ENCODE results near the gene NLRC3.
"Not testable (repeated sequence)": the region's sequence is repeated elsewhere in the genome, so short reads cannot be mapped to it uniquely, and the experiment has no call there.

The NLRC3 gene

GRCh38 chr16:3508736-3509135, 68.5 kb downstream of the NLRC3 start:
- no peak for ATAC-seq
- no peak for TF ChIP-seq CSRNP3 (CRISPR knock-in tag; IDR thresholded peaks at IDR 0.05)
- TF ChIP-seq, protein P1, sequence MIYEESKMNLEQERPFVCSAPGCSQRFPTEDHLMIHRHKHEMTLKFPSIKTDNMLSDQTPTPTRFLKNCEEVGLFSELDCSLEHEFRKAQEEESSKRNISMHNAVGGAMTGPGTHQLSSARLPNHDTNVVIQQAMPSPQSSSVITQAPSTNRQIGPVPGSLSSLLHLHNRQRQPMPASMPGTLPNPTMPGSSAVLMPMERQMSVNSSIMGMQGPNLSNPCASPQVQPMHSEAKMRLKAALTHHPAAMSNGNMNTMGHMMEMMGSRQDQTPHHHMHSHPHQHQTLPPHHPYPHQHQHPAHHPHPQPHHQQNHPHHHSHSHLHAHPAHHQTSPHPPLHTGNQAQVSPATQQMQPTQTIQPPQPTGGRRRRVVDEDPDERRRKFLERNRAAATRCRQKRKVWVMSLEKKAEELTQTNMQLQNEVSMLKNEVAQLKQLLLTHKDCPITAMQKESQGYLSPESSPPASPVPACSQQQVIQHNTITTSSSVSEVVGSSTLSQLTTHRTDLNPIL (CRISPR knock-in tag; IDR thresholded peaks at IDR 0.05; ENCODE audit: low read depth): no peak
- TF ChIP-seq SNAI2 (CRISPR knock-in tag; IDR thresholded peaks at IDR 0.05): no peak
- no peak for TF ChIP-seq TCF4 (CRISPR knock-in tag; IDR thresholded peaks at IDR 0.05; ENCODE audit: borderline replicate concordance)

- no peak for ATAC-seq
- TF ChIP-seq SNAI2 (CRISPR knock-in tag; IDR thresholded peaks at IDR 0.05) (no peak), TOX (CRISPR knock-in tag; IDR thresholded peaks at IDR 0.05; ENCODE audit: borderline replicate concordance) (no peak), ISL1 (CRISPR knock-in tag; IDR thresholded peaks at IDR 0.05) (no peak)
- TF ChIP-seq, protein P1 (CRISPR knock-in tag; IDR thresholded peaks at IDR 0.05; ENCODE audit: low read depth): no peak
These were observed 73.7 kb downstream of the NLRC3 start for GRCh38 chr16:3503523-3503922.

DNA sequence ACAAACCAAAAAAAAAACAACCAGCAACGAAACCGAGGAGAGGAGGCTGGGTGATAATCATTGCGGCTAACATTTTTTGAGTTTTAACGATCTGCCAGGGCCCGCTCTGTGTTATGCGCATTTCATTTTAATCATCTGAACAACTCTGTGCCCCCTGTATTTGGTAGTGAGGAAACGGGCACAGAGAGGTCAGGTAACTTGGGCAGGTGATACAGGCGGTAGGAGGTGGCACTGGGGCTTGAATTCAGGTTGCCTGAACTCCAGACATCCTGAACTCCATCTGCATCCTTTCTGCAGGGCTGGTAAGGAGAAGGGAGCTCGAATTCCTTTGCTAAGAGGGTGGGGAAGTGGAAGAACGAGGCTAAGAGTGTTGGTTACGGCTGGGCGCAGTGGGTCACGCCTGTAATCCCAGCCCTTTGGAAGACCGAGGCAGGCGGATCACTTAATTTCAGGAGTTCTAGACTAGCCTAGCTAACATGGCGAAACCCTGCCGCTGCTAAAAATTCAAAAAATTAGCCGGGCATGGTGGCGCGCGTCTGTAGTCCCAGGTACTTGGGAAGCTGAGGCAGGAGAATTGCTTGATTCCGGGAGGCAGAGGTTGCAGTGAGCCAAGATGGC, 75.3 kb downstream of the NLRC3 start:
- TF ChIP-seq OSR1 (CRISPR knock-in tag; IDR thresholded peaks at IDR 0.05): no peak
- no peak for TF ChIP-seq CSDC2 (CRISPR knock-in tag; IDR thresholded peaks at IDR 0.05)
- TF ChIP-seq ARNTL (CRISPR knock-in tag; IDR thresholded peaks at IDR 0.05; ENCODE audit: borderline replicate concordance, low read depth): no peak
- no peak for TF ChIP-seq CSRNP3 (CRISPR knock-in tag; IDR thresholded peaks at IDR 0.05)
- TF ChIP-seq, protein P2, sequence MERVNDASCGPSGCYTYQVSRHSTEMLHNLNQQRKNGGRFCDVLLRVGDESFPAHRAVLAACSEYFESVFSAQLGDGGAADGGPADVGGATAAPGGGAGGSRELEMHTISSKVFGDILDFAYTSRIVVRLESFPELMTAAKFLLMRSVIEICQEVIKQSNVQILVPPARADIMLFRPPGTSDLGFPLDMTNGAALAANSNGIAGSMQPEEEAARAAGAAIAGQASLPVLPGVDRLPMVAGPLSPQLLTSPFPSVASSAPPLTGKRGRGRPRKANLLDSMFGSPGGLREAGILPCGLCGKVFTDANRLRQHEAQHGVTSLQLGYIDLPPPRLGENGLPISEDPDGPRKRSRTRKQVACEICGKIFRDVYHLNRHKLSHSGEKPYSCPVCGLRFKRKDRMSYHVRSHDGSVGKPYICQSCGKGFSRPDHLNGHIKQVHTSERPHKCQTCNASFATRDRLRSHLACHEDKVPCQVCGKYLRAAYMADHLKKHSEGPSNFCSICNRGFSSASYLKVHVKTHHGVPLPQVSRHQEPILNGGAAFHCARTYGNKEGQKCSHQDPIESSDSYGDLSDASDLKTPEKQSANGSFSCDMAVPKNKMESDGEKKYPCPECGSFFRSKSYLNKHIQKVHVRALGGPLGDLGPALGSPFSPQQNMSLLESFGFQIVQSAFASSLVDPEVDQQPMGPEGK (CRISPR knock-in tag; IDR thresholded peaks at IDR 0.05; ENCODE audit: borderline replicate concordance): no peak
- TF ChIP-seq TSHZ2 (CRISPR knock-in tag; IDR thresholded peaks at IDR 0.05): no peak
- no peak for TF ChIP-seq SNAI2 (CRISPR knock-in tag; IDR thresholded peaks at IDR 0.05)
- no peak for TF ChIP-seq ESRRG (CRISPR knock-in tag; IDR thresholded peaks at IDR 0.05)
- no peak for TF ChIP-seq ZFP30 (CRISPR knock-in tag; IDR thresholded peaks at IDR 0.05)
- no peak for TF ChIP-seq ZNF70 (CRISPR knock-in tag; IDR thresholded peaks at IDR 0.05)
- no peak for TF ChIP-seq GLIS3 (CRISPR knock-in tag; IDR thresholded peaks at IDR 0.05)
- TF ChIP-seq ZFP3 (CRISPR knock-in tag; IDR thresholded peaks at IDR 0.05): no peak
- no peak for TF ChIP-seq BACH2 (CRISPR knock-in tag; IDR thresholded peaks at IDR 0.05; ENCODE audit: borderline replicate concordance)
- TF ChIP-seq ISL1 (CRISPR knock-in tag; IDR thresholded peaks at IDR 0.05): no peak
- no peak for TF ChIP-seq POU6F1 (CRISPR knock-in tag; IDR thresholded peaks at IDR 0.05; ENCODE audit: borderline replicate concordance, low read depth)
- TF ChIP-seq ZNF8 (CRISPR knock-in tag; IDR thresholded peaks at IDR 0.05): no peak
- TF ChIP-seq ZNF565 (CRISPR knock-in tag; conservative IDR thresholded peaks at IDR 0.05; ENCODE audit: low read depth): no peak
- no peak for ATAC-seq

DNA sequence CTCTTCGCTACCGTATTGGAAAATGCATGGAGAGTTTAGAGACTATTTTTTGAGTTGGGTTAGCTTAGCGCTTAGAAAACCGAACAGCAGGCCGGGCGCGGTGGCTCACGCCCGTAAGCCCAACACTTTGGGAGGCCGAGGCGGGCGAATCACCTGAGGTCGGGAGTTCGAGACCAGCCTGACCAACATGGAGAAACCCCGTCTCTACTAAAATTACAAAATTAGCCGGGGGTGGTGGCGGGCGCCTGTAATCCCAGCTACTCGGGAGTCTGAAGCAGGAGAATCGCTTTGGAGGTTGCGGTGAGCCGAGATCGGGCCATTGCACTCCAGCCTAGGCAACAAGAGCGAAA, 75.8 kb downstream of the NLRC3 start:
- ATAC-seq: not testable (repeated sequence)
